ENCODE data around the gene MUS81.

Gene MUS81

DNA sequence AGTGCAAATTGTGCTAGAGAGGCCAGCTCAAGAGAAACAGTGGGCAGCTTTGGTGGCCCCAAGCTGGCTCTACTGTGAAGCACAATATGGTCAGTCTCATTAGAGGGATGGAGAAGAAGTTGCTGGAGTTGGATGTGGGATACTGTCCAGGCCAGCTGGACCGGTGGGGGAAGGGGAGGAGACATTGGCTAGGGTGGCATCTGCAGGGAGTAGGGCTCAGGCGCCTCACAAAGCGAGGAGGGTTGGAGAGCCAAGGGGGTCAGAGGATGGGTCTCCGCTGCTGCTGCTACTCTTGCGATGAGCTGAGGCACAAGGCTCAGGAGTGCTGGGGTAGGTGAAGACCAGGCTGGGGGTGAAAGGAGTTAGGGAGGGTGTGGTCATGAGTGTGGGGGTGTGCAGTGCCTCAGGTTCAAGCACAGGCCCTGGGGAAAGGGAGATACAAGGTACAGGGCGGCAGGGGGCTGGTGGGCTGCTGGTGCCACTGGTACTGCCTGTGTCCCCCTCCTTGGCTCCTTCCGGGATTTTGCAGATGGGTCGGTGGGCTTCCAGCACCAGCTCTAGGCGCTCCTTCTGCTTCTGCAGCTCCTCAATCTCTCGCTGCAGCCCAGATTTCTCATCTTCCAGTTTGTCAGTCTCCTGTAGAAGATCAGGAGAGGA is 32.6 kb downstream of the MUS81 start:
- DNase-seq, result no peak

DNA sequence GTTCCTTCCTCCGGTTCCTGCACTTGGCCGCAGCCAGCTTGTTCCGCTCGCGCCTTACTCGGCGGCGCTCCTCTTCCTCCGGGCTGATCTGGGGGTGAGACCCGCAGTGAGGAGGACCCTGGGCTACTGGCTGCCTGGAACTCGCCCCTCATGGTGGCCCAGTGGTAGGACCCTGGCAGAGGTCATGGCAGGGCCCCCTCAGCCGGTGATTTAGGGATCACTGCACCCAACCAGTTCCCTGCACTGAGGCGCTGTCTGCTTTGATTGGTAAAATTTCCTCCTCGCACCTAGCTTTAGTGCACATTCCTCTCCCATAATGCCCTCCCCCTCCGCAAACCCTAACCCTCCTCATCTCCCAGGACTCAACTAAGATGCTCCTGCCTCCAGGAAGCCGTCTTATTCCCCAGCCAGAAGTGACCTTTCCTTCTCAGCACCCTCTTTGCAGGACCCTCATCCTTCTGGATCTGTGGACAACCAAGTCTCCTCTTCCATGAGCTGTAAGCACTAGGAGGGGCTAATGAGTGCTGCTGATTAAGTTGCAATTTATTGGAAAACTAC is 33.9 kb downstream of the MUS81 start:
- no peak for DNase-seq

DNA sequence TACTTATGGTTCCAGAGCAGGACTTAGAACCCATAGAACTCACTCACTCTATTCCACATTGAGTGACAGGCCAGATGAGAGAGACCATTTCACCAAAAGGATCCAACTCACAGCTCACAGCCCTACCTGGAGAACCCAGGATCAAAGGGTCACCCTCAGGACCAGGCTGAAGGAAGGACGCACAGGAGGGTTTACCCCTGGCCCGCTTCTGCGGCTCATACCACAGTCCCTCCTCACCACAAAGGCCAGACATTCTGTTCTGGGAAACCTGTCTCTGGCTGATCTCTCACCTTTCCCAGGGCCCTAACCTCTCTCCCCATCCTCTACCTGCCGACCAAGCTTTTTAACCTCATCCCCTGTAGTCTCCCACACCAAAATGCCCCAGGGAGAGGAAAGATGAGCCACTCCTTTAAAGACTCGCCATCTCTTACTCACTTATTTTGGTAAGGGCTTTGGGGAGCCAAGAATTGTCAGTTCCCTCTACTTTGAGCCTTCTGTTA is 35.3 kb downstream of the MUS81 start:
- no peak for DNase-seq

DNA sequence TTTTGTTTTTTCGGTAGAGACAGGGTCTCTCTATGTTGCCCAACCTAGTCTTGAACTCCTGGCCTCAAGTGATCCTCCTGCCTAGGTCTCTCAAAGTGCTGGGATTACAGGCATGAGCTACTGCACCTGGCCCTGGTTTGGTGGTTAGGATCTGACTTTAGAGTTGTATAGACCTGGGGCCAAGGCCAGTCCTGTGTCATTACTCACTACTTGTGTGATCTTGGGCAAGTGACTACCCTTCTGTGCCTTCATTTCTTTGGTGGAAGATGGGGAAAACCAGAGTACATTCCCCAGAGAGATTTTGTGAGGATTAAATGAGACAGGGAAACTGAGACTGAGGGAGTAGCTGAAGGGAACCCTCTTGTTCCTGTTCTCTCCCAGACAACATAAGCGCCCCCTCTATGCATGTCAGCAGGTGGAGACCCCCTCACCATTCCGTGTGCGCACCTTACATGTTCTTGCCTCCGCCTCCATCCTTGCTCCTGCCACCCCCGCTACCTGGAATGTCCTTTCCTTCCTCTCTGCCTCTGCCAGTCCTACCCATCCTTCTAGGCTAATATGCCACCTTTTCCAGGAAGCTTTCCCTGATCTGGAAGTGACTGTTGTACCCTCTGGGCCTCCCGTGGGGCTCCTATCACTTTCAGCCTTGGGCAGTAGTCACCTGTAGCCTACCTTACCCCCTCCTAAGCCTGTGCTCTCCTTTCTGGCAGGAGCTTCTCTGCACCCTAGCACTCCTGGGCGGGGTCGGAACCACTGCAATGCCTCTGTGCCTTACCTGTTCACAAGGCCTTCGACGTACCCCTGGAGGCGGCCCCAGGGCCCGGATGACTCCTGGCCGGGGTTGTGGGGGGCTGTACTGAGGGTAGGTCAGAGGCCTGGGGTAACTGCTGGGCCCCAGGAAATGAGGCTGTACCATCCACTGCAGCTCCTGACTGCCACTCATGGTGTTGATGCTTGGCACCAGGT is 36.1 kb downstream of the MUS81 start:
- no peak for DNase-seq

DNA sequence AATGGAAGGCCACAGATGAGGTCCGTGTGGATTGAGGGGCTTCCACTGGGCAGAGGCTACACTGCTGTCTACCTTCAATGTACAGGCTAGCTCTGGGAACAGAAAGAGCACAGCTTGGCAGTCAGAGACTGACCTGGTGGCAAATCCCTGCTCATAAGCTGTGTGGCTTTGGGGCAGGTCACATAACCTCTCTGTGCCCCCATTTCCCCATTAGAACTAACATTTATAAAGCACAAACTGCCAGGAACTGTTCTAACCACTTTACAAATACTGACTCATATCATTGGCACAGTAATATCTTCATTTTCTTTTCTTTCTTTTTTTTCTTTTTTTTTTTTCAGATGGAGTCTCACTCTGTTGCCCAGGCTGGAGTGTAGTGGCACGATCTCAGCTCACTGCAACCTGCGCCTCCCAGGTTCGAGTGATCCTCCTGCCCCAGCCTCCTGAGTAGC is 36.8 kb downstream of the MUS81 start:
- no peak for DNase-seq

DNA sequence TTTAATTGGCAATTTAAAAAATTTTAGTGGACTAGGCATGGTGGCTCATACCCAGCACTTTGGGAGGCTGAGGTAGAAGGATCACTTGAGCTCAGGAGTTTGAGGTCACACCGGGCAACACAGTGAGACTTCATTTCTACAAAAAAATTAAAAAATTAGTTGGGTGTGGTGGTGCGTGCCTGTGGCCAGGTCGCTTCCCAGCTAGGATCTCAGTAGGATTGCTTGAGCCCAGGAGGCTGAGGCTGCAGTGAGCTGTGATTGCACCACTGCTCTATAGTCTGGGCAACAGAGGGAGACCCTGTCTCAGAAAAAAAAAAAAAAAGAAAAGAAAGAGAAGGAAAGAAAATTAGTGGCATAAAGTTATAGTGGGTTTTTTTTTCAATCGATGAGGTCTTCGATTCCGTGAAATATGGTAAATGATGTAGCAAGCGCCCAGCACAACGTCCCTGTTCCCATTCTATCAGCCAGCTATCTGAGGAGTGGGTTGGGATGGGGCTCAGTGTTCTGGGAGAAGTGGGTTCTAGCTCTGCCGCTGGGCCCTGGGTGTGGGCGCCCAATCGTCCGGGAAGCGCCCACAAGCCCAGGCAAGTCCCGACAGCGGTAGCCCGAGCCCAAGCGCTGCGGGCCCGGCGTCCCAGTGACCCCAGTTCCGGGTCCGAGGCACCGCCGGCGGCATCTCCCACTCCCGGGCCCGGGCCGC is 38.6 kb downstream of the MUS81 start:
- no peak for DNase-seq

DNA sequence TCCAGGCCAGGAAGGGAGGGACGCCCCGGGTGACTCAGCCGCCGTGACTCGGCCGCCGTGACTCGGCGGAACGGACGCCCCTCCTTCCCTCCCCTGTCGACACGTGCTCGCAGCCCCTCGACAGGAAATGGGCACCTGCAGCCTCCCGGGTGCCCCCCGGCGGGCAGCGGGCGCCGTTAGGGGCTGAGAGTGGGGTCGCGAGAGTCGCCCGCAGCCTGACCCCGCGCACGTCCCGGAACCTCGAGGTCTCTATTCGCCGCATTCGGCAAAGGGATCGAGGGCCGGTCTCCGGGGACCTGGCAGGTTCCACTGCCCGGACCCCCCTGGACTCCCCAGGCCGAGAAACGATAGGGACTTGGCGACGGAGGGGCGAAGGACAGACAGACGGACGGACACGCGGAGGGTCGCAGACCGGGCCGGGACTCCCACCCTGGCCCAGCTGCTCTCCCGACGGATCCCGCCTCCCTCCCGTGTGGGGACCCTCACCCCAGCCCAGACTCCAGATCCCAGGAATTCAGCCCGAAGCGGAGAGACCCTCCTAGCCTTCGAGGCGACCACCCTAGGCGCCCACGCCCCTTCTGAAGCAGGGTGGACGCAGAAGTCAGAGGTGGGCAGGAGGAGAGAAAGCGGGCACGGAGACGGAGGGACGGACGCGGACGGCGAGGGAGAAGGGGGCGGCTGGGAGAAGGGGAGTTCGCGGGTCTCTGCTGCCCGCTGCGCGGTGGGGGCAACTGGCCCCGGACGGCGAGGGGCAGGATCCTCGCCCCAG is 39.3 kb downstream of the MUS81 start:
- DNase-seq, result no peak

DNA sequence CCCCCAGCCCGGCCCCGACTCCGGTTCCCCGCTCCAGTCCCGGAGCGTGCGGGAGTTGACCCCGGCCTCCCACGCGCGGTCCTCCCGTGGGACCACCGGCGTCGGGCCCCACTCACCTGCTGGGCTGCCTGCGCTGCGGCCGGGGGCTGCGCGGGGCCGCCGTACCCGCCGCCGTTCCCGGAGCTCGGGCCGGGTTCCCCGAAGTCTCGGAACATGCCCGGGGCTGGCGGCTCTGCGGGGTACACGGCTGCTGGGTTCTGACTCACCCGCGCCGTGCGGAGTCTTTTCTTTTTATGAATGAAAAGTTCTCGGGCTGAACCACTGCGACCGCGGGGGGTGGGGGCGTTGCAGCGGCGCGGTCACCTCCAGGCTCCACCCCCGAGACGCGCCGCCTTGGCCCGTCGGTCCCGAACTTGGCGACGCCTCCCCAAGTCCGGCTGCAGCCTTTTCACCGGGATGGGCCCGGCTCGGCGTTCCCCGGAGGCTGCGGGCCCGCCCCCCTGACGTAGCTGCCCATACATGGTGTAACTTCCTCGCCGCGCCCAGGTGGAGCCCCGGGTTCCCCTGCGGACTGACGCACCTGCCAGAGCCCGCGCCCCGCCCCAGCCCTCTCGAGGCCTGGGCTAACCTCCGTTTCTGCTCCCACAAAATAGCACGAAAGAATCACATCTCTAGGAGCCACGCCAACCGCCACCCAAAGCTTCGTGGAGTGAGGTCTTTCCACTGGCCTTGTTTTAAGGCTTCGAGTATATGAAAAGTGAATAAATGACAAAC is 40.1 kb downstream of the MUS81 start, which contains the start of gene FOSL1:
TSS of gene FOSL1 (minus strand) at position 264 of the 774 bp plus-strand sequence. CDS start at position 215, 49 bp downstream.
- no peak for DNase-seq

DNA sequence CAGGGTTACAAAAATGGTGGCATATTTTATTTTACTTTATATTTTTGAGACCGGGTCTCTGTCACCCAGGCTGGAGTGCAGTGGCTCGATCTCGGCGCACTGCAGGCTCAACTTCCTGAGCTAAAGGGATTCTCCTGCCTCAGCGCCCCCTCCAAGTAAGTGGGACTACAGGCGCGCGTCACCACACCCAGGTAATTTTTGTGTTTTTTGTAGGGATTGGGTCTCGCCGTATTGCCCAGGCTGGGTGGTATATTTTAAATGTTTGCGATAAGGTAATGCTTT is 40.6 kb downstream of the MUS81 start:
- no peak for DNase-seq

DNA sequence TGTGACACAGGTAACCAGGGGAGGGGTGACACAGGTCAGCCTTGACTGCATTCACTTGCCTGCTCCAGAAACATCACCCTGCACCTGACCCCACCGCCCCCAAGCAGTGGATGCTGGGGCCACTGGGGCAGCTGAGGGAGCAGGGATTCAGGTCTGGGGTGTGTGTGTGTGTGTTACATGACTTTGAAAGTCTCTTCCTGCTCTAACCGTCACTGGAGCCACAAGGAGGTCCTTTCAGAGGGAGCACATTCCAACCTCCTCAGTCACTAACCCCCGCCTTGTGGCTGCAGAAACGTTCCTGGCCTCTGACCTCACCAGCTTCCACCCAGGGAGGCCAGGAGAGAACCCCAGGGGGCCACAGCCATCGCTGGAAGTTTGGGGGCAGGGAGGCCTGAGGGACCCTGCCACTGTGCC is 42.8 kb downstream of the MUS81 start:
- DNase-seq, result no peak

DNA sequence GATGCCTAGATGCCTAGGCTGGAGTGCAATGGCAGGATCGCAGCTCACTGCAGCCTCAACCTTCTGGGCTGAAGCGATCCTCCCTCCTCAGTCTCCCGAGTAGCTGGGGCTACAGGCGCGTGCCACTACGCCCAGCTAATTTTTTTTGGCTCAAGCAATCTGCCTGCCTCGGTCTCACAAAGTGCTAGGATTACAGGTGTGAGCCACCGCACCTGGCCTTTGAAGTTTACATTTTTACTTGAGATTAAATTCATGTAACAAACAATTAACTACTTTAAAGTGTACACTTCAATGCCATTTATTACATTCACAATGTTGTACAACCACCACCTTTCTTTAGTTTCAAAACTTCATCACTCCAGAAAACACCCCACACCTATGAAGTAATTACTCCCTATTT is 43.5 kb downstream of the MUS81 start:
- no peak for DNase-seq

DNA sequence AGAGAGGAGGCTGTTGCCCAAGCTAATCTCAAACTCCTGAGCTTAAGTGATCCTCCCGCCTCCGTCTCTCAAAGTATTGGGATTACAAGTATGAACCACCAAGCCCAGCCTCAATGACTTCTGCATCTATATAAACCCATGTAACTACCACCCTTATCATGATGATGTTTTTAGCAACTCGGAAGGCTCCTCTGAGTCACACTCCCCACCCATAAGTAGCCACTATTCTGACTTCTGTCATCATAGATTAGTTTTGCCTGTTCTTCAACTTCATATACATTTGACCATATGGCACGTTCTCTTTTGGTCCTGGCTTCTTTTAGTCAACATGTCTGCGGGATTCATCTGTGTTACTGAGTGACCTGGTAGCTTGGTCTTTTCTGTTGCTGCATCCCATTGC is 46.4 kb downstream of the MUS81 start:
- DNase-seq, result no peak

DNA sequence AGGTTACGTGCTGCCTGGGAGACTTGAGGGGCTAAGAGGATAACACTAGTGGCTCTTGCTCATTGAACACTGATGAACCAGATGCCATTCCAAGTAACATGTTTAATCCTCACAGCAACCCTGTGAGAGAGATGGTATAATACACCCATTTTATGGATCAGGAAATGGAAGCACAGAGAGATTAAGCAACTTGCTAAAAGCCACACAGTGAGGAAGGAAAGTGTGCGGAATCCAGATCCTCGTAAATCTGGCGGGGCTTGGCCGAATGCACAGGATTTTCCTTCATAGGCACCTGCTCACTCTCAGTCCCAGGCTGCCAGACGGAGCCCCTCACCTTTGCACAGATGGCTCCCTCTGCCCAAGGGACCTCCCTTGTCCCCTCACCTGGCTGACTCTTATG is 47.6 kb downstream of the MUS81 start:
- DNase-seq, result no peak

DNA sequence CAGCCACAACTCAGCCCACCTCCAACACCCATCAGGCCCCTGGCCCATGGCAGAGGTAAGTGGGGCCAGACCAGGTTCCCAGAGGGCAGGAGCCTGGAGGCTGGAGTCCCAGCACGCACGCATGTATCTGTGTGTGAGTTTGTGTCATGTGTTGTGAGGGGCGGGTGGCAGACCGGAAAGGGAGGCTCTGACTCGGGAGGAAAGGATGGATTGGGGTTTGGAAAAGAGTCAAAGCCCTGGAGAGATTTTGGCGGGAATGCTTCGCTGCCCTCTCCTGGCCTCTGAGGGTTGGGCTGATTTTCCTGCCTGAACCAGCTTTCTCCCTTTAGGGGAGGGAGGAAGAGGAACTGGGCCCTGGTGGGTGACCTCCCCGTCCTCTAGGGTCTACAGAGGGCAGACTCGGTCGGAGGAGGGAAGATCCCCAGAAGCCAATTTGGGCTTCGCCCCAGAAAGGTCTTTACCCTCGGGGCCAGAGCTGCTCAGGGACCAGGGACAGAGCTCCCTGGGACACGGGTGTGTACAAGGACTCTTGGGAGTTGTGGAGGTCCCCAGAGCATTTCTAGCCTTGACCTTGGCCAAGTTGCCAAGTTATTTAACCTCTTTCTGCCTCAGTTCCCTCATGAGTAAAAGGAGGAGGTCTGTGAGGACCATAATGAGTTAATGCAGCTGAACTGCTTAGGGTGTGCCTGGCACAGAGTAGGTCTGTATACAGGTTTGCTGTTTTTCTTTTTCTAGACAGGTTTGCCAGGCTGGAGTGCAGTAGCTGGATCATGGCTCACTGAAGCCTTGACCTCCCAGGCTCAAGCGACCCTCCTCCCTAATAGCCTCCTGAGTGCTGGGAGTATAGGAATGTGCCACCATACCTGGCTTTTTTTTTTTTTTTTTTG is 51.7 kb downstream of the MUS81 start:
- DNase-seq, result peak; percentile 26

DNA sequence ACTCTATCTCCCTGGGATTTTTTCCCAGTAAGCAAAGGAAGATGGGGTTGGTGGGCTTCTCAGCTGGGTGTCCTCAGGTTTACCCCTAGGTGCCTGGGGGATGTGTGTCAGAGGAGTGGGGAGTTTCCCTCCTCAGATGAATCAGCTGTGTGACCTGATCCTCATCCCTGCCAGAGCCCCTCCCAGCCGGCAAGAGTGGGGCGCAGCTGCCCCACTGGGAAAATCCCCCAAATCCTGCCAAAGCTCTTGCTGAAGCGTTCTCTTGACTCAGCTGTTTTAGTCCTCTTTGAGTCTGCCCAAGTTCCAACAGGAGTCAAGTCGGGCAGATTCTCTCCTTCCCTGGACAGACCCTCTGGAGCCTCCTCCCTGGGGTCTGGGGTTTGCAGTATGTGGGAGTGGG is 52.6 kb downstream of the MUS81 start:
- no peak for DNase-seq

DNA sequence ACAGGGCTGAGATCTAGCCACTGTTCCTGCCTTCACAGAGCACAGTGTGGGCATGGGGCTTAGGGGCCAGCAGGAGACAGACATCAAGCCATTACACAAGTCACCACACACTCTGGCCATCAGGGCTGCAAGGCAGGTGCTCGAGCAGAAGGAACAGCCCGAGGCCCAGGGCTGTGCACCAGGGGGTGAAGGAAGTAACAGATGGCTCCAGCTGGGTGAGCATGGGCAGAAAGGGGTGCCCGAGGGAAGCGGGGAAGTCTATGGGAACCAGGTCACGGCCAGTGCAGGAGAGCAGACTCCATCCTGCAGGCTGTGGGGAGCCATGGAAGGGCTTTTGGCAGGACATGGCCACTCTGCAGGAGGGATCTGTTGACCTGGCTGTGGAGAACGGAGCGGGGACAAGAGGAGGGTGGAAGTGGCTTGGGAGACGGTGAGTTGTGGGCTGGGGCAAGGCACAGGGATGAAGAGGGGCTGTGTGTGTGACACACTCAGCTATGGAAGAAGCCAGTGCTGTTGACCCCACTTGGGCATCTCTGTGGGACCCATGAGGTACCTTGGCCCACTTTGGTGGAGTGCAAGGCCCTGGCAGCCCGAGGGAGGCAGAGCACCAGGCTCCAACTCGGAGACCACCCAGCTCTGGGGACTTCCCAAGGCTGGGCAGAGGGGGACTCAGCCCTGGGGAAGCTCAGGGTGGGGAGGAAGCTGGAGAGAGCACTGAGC is 55.0 kb downstream of the MUS81 start:
- peak; percentile 30 for DNase-seq

DNA sequence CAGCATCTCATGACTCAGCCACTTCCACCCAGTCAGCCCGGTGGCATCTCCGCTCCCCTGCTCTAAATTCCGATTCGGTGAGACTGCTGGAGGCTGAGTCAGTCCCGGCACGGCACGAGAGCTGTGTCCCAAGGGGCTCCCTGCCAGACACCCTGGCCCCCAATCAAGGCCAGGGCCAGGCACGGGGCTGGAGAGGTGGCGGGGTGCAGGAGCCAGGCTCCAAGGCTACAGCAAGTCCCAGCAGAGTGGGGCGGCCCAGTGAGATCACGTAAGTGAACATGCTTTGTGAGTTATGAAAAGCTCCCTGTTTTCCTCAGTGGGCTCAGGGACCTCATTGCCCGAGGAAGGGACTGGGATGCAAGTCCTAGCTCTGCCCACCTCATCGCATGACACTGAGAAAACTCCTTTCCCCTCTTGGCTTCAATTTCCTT is 55.6 kb downstream of the MUS81 start:
- no peak for DNase-seq

All from DMS 273 treated with DMSO at 0.1 percent for 48 hours (cell line).